ENCODE data around the gene PARD3. TPM values are rescaled to one million over a fixed set of nuclear protein-coding genes. Genes with fewer than 3 reads are reported as not detected.

PARD3 gene
- total RNA-seq, 1 experiment from 2014 or later, result 46.3 TPM

- DNase-seq (ENCODE audit: low read depth, low spot score), result no peak
- no peak for ATAC-seq
- no peak overlapping the region for H2AFZ ChIP-seq (ENCODE audit: low read depth, low read length, poor library complexity, severe bottlenecking)
- POLR2A ChIA-PET, result interaction anchor here (1.8 kb wide), 1 partner anchor 22 kb away, joined by 5 read pairs; no protein-coding TSS in a partner anchor
- H3K4me1 ChIP-seq (ENCODE audit: control insufficient read depth in 1 of 2, insufficient read depth in 2 of 2, low read length in 2 of 2), result no peaks in the 10 kb centered on the region
- H3K4me3 ChIP-seq (replicated peaks in 1 of 2; ENCODE audit: low read depth in 1 of 2, low read length in 2 of 2), result no peak overlapping the region
- no peak overlapping the region for H3K27ac ChIP-seq (ENCODE audit: low read depth, low read length)
- intact Hi-C loops (cut with micrococcal nuclease), result no loop called here
- no peak overlapping the region for H3K4me2 ChIP-seq (ENCODE audit: low read length)
- no TSS peak for BruUV-seq (replicated peaks)
- H4K20me1 ChIP-seq (ENCODE audit: insufficient read depth), result no peaks in the 10 kb centered on the region
- H3K27me3 ChIP-seq (ENCODE audit: insufficient read depth, low read length), result no peaks in the 10 kb centered on the region
- no peak overlapping the region for H3K9ac ChIP-seq (ENCODE audit: low read length)
- TF ChIP-seq, protein P1, sequence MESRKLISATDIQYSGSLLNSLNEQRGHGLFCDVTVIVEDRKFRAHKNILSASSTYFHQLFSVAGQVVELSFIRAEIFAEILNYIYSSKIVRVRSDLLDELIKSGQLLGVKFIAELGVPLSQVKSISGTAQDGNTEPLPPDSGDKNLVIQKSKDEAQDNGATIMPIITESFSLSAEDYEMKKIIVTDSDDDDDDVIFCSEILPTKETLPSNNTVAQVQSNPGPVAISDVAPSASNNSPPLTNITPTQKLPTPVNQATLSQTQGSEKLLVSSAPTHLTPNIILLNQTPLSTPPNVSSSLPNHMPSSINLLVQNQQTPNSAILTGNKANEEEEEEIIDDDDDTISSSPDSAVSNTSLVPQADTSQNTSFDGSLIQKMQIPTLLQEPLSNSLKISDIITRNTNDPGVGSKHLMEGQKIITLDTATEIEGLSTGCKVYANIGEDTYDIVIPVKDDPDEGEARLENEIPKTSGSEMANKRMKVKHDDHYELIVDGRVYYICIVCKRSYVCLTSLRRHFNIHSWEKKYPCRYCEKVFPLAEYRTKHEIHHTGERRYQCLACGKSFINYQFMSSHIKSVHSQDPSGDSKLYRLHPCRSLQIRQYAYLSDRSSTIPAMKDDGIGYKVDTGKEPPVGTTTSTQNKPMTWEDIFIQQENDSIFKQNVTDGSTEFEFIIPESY (IDR thresholded peaks at IDR 0.05; ENCODE audit: extremely low read depth, insufficient replicate concordance, low read length), result no peak
- TF ChIP-seq SRF (IDR thresholded peaks at IDR 0.05; ENCODE audit: low read depth), result no peak
- no peak for TF ChIP-seq TCF7L2 (IDR thresholded peaks at IDR 0.05; ENCODE audit: borderline replicate concordance, extremely low read depth, insufficient read depth, insufficient read length)
- no peak for TF ChIP-seq SP1 (IDR thresholded peaks at IDR 0.05; ENCODE audit: low read depth)
- TF ChIP-seq ZNF274 (IDR thresholded peaks at IDR 0.05; ENCODE audit: low read depth, low read length), result no peak
- TF ChIP-seq JUND (IDR thresholded peaks at IDR 0.05), result no peak
- TF ChIP-seq RAD21 (IDR thresholded peaks at IDR 0.05; ENCODE audit: low read depth), result no peak
- TF ChIP-seq POLR2A (IDR thresholded peaks at IDR 0.05; ENCODE audit: borderline replicate concordance, extremely low read depth, insufficient read depth, insufficient read length), result no peak
- TF ChIP-seq, protein P2, sequence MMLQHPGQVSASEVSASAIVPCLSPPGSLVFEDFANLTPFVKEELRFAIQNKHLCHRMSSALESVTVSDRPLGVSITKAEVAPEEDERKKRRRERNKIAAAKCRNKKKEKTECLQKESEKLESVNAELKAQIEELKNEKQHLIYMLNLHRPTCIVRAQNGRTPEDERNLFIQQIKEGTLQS (IDR thresholded peaks at IDR 0.05), result no peak
- no peak for TF ChIP-seq ZFX (IDR thresholded peaks at IDR 0.05)
- H3K9me3 ChIP-seq (ENCODE audit: control insufficient read depth in 1 of 2, insufficient read depth in 1 of 2, low read depth in 1 of 2, low read length in 2 of 2), result no peaks in the 10 kb centered on the region
- CTCF ChIA-PET, result no interaction called here
- no peaks in the 10 kb centered on the region for H3K9me2 ChIP-seq (ENCODE audit: insufficient read depth)
- no peaks in the 10 kb centered on the region for H3K79me2 ChIP-seq (ENCODE audit: insufficient read depth, low read length)
- no peaks in the 10 kb centered on the region for H3K36me3 ChIP-seq (ENCODE audit: control insufficient read depth in 1 of 2, insufficient read depth in 2 of 2, low read length in 2 of 2)
- RAD21 ChIA-PET (ENCODE audit: low non-redundant PET in 1 of 2, low total read pairs in 2 of 2, uncharacterized antibody in 2 of 2, unreplicated experiment in 2 of 2), result no interaction called here
Observed at GRCh38 chr10:34297541-34298345, 517.4 kb downstream of the PARD3 start.

Data from HCT116 (cell line).